Nephron progenitor cell (in vitro differentiated cells): Measurements from ENCODE around the gene KCND2.

Experiments used
- DNase-seq: peaks from one replicate; pipeline ENCODE4 v3.0.0; 2021
- H3K27ac Mint-ChIP-seq: 2 replicates; pipeline ENCODE4 v1.8.0; 2021; ENCODE audit warnings: mild to moderate bottlenecking, moderate library complexity, mixed read lengths
- H3K27me3 Mint-ChIP-seq: 2 replicates; pipeline ENCODE4 v1.8.0; 2021; ENCODE audit warnings: mild to moderate bottlenecking, low read depth, mixed read lengths; ENCODE audit not compliant: poor library complexity
- H3K36me3 Mint-ChIP-seq: 2 replicates; pipeline ENCODE4 v1.8.0; 2021; ENCODE audit warnings: low read depth, mixed read lengths
- H3K4me1 Mint-ChIP-seq: 2 replicates; pipeline ENCODE4 v1.8.0; 2021; ENCODE audit warnings: mixed read lengths
- H3K4me3 Mint-ChIP-seq: 2 replicates; pipeline ENCODE4 v1.8.0; 2021; ENCODE audit warnings: mild to moderate bottlenecking, moderate library complexity, mixed read lengths
- H3K9me3 Mint-ChIP-seq: 2 replicates; pipeline ENCODE4 v1.8.0; 2021; ENCODE audit warnings: mild to moderate bottlenecking, moderate library complexity, mixed read lengths
- CTCF ChIP-seq: fragments of 200-600 bp; sonication (generic); IDR thresholded peaks from 2 replicates; pipeline ENCODE4 v1.5.0; 2021; ENCODE audit warnings: antibody characterized with exemption

KCND2 gene

GRCh38 chr7:120320218-120320961 is 47.4 kb downstream of the KCND2 start:
- no peaks in the 10 kb centered on the region for H3K9me3 Mint-ChIP-seq
- H3K4me1 Mint-ChIP-seq: no peaks in the 10 kb centered on the region
- TF ChIP-seq CTCF: no peak
- no peak overlapping the region for H3K27ac Mint-ChIP-seq
- H3K27me3 Mint-ChIP-seq: no peaks in the 10 kb centered on the region
- H3K4me3 Mint-ChIP-seq: no peak overlapping the region
- no peaks in the 10 kb centered on the region for H3K36me3 Mint-ChIP-seq
- DNase-seq: no peak

- TF ChIP-seq CTCF: no peak
- H3K27me3 Mint-ChIP-seq: no peaks in the 10 kb centered on the region
- no peak overlapping the region for H3K27ac Mint-ChIP-seq
- H3K9me3 Mint-ChIP-seq: no peaks in the 10 kb centered on the region
- H3K4me3 Mint-ChIP-seq: no peak overlapping the region
- no peaks in the 10 kb centered on the region for H3K4me1 Mint-ChIP-seq
- no peak for DNase-seq
- H3K36me3 Mint-ChIP-seq: no peaks in the 10 kb centered on the region
These were observed 54.1 kb downstream of the KCND2 start for GRCh38 chr7:120327054-120327453.

- no peaks in the 10 kb centered on the region for H3K4me1 Mint-ChIP-seq
- no peak overlapping the region for H3K4me3 Mint-ChIP-seq
- no peaks in the 10 kb centered on the region for H3K36me3 Mint-ChIP-seq
- no peaks in the 10 kb centered on the region for H3K9me3 Mint-ChIP-seq
- no peak overlapping the region for H3K27ac Mint-ChIP-seq
- no peak for DNase-seq
- no peak for TF ChIP-seq CTCF
- no peaks in the 10 kb centered on the region for H3K27me3 Mint-ChIP-seq
These were observed 59.5 kb downstream of the KCND2 start for GRCh38 chr7:120332433-120332832.

GRCh38 chr7:120334475-120334874 is 61.5 kb downstream of the KCND2 start:
- no peak for TF ChIP-seq CTCF
- Mint-ChIP-seq H3K36me3 (no peaks in the 10 kb centered on the region), H3K4me3 (no peak overlapping the region)

GRCh38 chr7:120337308-120337907 is 64.4 kb downstream of the KCND2 start:
- no peaks in the 10 kb centered on the region for H3K4me1 Mint-ChIP-seq
- no peak overlapping the region for H3K4me3 Mint-ChIP-seq
- no peaks in the 10 kb centered on the region for H3K36me3 Mint-ChIP-seq
- no peak overlapping the region for H3K27ac Mint-ChIP-seq
- no peak for DNase-seq
- H3K27me3 Mint-ChIP-seq: no peaks in the 10 kb centered on the region
- peak; percentile 56 for TF ChIP-seq CTCF
- no peaks in the 10 kb centered on the region for H3K9me3 Mint-ChIP-seq

More at GRCh38 chr7:120334475-120334874, 61.5 kb downstream of the KCND2 start:
- no peaks in the 10 kb centered on the region for H3K9me3 Mint-ChIP-seq
- no peak overlapping the region for H3K27ac Mint-ChIP-seq
- H3K4me1 Mint-ChIP-seq: no peaks in the 10 kb centered on the region
- no peaks in the 10 kb centered on the region for H3K27me3 Mint-ChIP-seq
- DNase-seq: no peak

GRCh38 chr7:120344276-120344675 is 71.3 kb downstream of the KCND2 start:
- Mint-ChIP-seq H3K4me1 (no peaks in the 10 kb centered on the region), H3K36me3 (no peaks in the 10 kb centered on the region), H3K27me3 (peaks cover 4% of the 10 kb centered on the region), H3K9me3 (no peaks in the 10 kb centered on the region), H3K27ac (no peak overlapping the region), H3K4me3 (no peak overlapping the region)
- DNase-seq: no peak
- TF ChIP-seq CTCF: no peak
